SHP77 treated with DMSO at 0.1 percent for 48 hours (cell line): ENCODE measurements around the gene AUTS2.

Source experiments
- DNase-seq: peaks from one replicate; lab custom pipeline; 2025; lab: John Stamatoyannopoulos, UW

Gene AUTS2

GRCh38 chr7:69723663-69724062, 125.4 kb downstream of the AUTS2 start:
- no peak for DNase-seq

- no peak for DNase-seq
Observed at GRCh38 chr7:69728304-69728703, 130.0 kb downstream of the AUTS2 start.

GRCh38 chr7:69732203-69732602, 133.9 kb downstream of the AUTS2 start:
- DNase-seq = no peak

GRCh38 chr7:69735582-69735981, 137.3 kb downstream of the AUTS2 start:
- DNase-seq = no peak

GRCh38 chr7:69736126-69736810, 138.0 kb downstream of the AUTS2 start:
- no peak for DNase-seq

- DNase-seq = no peak
Observed at GRCh38 chr7:69738396-69738951, 140.2 kb downstream of the AUTS2 start.

- DNase-seq = no peak
Observed at GRCh38 chr7:69739190-69739589, 140.9 kb downstream of the AUTS2 start.

- DNase-seq = peak; percentile 54
Observed at GRCh38 chr7:69739931-69740431, 141.7 kb downstream of the AUTS2 start.

GRCh38 chr7:69742237-69742636, 144.0 kb downstream of the AUTS2 start:
- no peak for DNase-seq

- DNase-seq = no peak
Observed at GRCh38 chr7:69743436-69743835, 145.2 kb downstream of the AUTS2 start.

GRCh38 chr7:69744026-69744425, 145.8 kb downstream of the AUTS2 start:
- no peak for DNase-seq

GRCh38 chr7:69746383-69746782, 148.1 kb downstream of the AUTS2 start:
- no peak for DNase-seq

- DNase-seq = no peak
Observed at GRCh38 chr7:69747144-69747543, 148.9 kb downstream of the AUTS2 start.

GRCh38 chr7:69748530-69748929, 150.3 kb downstream of the AUTS2 start:
- no peak for DNase-seq

- DNase-seq = no peak
Observed at GRCh38 chr7:69749372-69749979, 151.2 kb downstream of the AUTS2 start.

GRCh38 chr7:69749994-69750393, 151.7 kb downstream of the AUTS2 start:
- DNase-seq = no peak

- no peak for DNase-seq
Observed at GRCh38 chr7:69751026-69751425, 152.8 kb downstream of the AUTS2 start.

- no peak for DNase-seq
Observed at GRCh38 chr7:69753981-69754380, 155.7 kb downstream of the AUTS2 start.

GRCh38 chr7:69754476-69754875, 156.2 kb downstream of the AUTS2 start:
- no peak for DNase-seq

GRCh38 chr7:69756235-69756634, 158.0 kb downstream of the AUTS2 start:
- DNase-seq = no peak

GRCh38 chr7:69757528-69757927, 159.3 kb downstream of the AUTS2 start:
- DNase-seq = no peak

- DNase-seq = no peak
Observed at GRCh38 chr7:69757981-69758430, 159.7 kb downstream of the AUTS2 start.

GRCh38 chr7:69759373-69759772, 161.1 kb downstream of the AUTS2 start:
- DNase-seq = no peak
